KOPT-K1 (cell line): ENCODE measurements around the gene DNAJB11.
"Not testable (repeated sequence)": the region's sequence is repeated elsewhere in the genome, so short reads cannot be mapped to it uniquely, and the experiment has no call there.

Source experiments
- H3K27ac ChIP-seq: fragments of 200-600 bp; sonication (generic); 2 replicates; pipeline ENCODE4 v1.5.1; 2016; ENCODE audit warnings: antibody characterized with exemption, mild to moderate bottlenecking, low read depth, low read length; ENCODE audit not compliant: poor library complexity, severe bottlenecking
- H3K36me3 ChIP-seq: fragments of 200-600 bp; sonication (generic); 2 replicates; pipeline ENCODE4 v1.5.1; 2017; ENCODE audit warnings: antibody characterized with exemption, mild to moderate bottlenecking, low read length, moderate library complexity; ENCODE audit not compliant: insufficient read depth
- H3K9me3 ChIP-seq: fragments of 200-600 bp; sonication (generic); 2 replicates; pipeline ENCODE4 v1.5.1; 2017; ENCODE audit warnings: antibody characterized with exemption, low read length, mild to moderate bottlenecking; ENCODE audit not compliant: insufficient read depth, poor library complexity, severe bottlenecking

DNAJB11 gene

DNA sequence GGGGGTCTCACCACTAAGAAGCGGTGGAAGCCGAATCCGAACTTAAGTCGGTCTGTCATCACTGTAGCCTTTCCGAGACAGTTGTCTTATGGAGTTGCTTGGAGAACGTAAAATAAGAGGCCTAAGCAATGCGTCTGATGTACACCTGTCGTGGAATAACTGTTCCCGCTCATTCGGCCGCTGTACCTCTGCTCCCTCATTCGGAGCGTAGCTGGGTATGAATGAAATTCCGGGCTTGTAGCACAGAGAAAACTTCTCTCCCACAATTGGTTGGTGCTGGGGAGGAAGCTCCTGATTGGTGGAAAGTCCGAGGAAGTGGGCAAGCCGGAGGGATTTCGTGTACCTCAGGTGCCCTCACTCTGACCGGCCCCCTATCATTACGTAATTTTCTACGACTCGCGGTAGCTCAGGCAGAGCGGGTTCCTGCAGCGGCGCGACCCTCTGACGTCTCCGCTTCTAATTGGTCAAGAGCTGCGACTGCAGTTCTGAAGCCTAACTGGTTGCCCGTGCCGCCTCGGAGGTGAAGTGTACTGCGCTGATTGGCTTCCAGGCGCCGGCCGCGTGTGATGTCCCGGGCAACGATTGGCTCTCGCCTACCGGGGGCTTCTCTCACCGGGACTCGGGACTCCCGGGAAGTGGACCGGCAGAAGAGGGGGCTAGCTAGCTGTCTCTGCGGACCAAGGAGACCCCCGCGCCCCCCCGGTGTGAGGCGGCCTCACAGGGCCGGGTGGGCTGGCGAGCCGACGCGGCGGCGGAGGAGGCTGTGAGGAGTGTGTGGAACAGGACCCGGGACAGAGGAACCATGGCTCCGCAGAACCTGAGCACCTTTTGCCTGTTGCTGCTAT lies at the start of gene DNAJB11:
TSS of gene DNAJB11 (plus strand) at position 625 of the 845 bp plus-strand sequence. CDS start at position 803, 178 bp downstream.
- H3K27ac ChIP-seq: peak within 1 kb of the TSS; percentile 76

GRCh38 chr3:186520957-186521842 lies 49.3 kb upstream of the DNAJB11 start:
- H3K36me3 ChIP-seq: no peaks in the 10 kb centered on the region
- H3K27ac ChIP-seq: no peak overlapping the region
- H3K9me3 ChIP-seq: no peaks in the 10 kb centered on the region

More for the DNA sequence above, at the start of gene DNAJB11:
- no peaks in the 10 kb centered on the region for H3K9me3 ChIP-seq
- peaks cover 35% of the 10 kb centered on the region for H3K36me3 ChIP-seq

DNA sequence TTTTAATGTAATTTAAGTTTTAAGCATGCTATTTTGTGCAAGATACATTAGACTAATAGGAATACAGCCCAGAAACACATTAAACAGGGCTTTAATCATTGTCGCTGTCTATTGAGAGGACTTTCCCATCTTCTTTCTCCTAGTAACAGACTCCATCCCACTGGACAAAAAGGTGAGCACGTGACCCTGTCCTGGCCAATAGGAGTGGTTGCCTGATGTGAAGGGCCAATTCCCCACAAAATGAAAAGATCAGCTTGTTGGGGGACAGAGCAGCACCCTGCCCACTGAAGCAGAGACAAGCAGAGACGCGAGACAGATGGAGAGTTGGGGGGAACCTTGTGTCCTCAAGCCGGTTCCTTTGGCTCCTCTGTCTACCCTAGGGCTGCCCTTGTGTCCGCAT lies 47.5 kb upstream of the DNAJB11 start:
- no peaks in the 10 kb centered on the region for H3K9me3 ChIP-seq
- H3K36me3 ChIP-seq: no peaks in the 10 kb centered on the region
- H3K27ac ChIP-seq: no peak overlapping the region

GRCh38 chr3:186523434-186523833 lies 47.1 kb upstream of the DNAJB11 start:
- H3K27ac ChIP-seq: no peak overlapping the region
- H3K36me3 ChIP-seq: no peaks in the 10 kb centered on the region
- peaks cover 3% of the 10 kb centered on the region for H3K9me3 ChIP-seq

DNA sequence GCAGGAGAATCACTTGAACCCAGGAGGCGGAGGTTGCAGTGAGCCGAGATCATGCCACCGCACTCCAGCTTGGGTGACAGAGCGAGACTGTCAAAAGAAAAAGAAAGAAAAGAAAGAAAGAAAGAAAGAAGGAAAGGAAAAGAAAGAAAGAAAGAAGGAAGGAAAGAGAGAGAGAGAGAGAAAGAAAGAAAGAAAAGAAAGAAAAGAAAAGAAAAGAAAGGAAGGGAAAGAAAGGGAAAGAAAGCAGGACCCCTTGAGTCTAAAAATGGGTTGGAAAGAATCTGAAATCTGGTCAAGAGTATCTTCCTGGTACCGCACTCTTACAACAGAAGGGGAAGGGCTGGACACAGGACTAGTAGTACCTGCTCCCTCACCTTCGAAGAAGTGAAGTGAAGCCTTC lies 45.9 kb upstream of the DNAJB11 start:
- Histone ChIP-seq H3K36me3 (no peaks in the 10 kb centered on the region), H3K27ac (no peak overlapping the region), H3K9me3 (peaks cover 6% of the 10 kb centered on the region)

- H3K9me3 ChIP-seq: peaks cover 6% of the 10 kb centered on the region
- H3K27ac ChIP-seq: no peak overlapping the region
- H3K36me3 ChIP-seq: no peaks in the 10 kb centered on the region
Observed at GRCh38 chr3:186525369-186526255, 44.9 kb upstream of the DNAJB11 start.

- Histone ChIP-seq H3K27ac (no peak overlapping the region), H3K9me3 (peaks cover 6% of the 10 kb centered on the region), H3K36me3 (no peaks in the 10 kb centered on the region)
Observed at GRCh38 chr3:186526256-186526606, 44.3 kb upstream of the DNAJB11 start.

DNA sequence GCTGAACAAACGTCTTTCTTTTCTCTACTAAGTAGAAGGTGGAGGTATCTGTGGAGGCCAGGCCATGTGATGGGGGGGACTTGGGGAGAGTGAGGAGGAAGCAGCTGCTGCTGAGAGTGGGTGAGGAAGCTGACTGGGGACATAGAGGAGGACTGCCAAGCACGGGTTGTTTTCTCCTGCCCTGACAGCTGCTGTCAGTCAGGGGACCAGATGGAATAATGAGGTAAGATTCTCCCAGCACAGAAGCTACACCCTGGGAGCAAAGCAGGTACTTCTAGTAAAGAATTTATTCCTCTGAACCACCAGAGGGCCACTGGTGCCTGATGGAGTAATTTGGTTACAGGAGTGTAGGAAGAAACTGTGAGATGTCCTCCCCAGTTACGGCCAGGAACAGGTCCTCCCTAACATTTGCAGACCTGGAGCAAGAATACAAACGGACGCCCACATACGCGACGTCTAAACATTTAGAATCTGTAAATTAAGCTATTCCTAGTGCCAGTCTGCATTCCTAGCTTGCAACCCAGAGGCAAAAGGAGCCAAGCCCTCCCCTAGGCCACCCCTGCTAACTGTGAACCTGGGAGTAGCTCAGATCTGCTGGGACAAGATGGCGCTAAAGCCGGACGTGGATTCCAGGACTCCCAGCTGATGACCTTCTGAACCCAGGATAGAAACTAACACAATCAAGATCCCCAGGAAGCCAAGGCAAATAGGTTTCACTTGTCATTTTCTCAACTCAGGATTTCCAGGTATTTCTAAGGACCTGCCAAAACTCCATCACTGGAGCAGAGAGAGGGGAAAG lies 41.1 kb upstream of the DNAJB11 start:
- peaks cover 6% of the 10 kb centered on the region for H3K9me3 ChIP-seq
- H3K36me3 ChIP-seq: no peaks in the 10 kb centered on the region
- peak overlapping the region; percentile 45 for H3K27ac ChIP-seq

DNA sequence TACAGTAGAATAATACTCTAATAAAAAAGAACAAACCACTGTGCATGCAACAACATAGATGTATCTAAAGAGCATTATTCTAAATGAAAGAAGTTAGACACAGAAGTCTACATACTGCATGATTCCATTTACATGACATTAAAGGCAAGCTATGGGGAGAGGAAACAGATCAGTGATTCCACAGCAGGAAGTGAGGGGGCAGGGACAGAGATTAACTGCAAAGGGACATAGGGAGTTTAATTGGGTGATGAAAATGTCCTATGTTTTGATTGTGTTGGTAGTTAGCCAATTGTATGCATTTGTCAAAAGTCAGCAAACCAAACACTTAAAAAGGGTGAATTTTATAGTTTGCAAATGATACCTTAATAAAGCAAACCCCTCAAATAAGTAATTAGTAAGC lies 40.1 kb upstream of the DNAJB11 start:
- Histone ChIP-seq H3K36me3 (no peaks in the 10 kb centered on the region), H3K27ac (no peak overlapping the region)

GRCh38 chr3:186531694-186532093 lies 38.8 kb upstream of the DNAJB11 start:
- not testable (repeated sequence) for H3K36me3 ChIP-seq, H3K9me3 ChIP-seq, H3K27ac ChIP-seq

More for the DNA sequence above, 40.1 kb upstream of the DNAJB11 start:
- peaks cover 6% of the 10 kb centered on the region for H3K9me3 ChIP-seq

DNA sequence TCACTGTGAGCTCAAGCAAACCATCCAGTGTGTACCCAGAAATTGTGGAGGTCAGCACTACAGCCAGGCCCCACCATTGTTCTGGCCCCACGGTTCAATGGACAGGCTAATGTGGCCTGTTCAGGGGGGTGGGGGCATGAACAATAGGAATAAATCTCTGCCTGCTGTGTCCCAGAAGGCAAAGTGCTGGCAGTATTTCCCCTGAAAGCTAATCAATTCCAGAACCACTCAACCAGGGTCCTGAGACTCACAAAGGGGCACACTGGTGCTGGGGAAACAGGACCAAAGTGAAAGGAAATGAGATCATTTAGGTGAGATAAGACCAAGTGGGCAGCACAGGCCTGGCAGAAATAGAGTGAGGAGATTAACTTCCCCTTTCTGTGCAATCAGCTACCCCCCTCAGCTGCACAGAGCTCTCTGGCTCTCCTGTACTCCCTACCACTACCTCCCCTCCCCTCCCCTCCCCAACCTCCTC lies 37.9 kb upstream of the DNAJB11 start:
- peaks cover 6% of the 10 kb centered on the region for H3K9me3 ChIP-seq
- no peaks in the 10 kb centered on the region for H3K36me3 ChIP-seq
- no peak overlapping the region for H3K27ac ChIP-seq

GRCh38 chr3:186534113-186534669 lies 36.3 kb upstream of the DNAJB11 start:
- no peak overlapping the region for H3K27ac ChIP-seq

GRCh38 chr3:186536883-186537844 lies 33.4 kb upstream of the DNAJB11 start:
- Histone ChIP-seq H3K9me3 (no peaks in the 10 kb centered on the region), H3K36me3 (no peaks in the 10 kb centered on the region), H3K27ac (no peak overlapping the region)

More at GRCh38 chr3:186534113-186534669, 36.3 kb upstream of the DNAJB11 start:
- H3K36me3 ChIP-seq: no peaks in the 10 kb centered on the region
- H3K9me3 ChIP-seq: no peaks in the 10 kb centered on the region
